GM21825 (cell line): ENCODE data around the gene HSPA12B.

ENCODE experiments used
- ATAC-seq: cut with Tn5 transposase; IDR thresholded peaks from one replicate; pipeline ENCODE4 v1.9.1; 2021; ENCODE audit warnings: mild to moderate bottlenecking, moderate library complexity; ENCODE audit not compliant: unreplicated experiment

The HSPA12B gene

DNA sequence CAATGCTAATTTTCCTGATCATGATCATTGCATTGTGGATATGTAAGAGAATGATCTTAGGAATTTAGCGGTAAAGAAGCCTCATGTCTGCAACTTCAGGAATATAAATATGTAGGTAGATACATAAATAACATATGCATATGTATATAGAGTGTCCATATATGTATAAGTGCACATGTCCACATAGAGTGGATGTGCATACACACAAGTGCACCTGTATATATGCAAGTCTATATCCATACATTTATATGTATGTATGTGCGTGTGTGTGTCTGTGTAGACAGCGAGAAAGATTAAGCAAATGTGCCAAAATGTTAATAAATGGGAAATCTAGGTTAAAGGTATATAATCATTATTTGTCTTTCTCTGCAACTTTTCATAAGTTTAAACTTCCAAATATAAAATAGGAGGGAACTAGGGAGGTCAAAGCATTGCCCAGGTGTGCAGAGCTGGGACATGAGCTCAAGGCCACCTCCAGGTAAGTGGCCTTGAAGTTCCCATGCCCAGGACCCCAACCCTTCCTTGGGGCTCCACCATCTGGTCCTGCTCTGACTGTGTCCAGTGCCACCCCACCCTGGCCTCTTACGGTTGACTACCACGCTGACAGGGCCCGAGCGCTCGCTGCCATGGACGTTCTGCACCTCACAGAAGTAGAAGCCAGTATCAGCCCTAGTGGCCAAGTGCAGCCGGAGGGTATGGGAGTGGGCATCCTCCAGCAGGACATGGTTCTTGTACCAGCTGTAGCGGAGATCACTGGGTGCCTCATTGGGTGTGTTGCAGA is 29.7 kb upstream of the HSPA12B start:
- ATAC-seq: no peak

- no peak for ATAC-seq
These were observed 28.4 kb upstream of the HSPA12B start for GRCh38 chr20:3704087-3704486.

DNA sequence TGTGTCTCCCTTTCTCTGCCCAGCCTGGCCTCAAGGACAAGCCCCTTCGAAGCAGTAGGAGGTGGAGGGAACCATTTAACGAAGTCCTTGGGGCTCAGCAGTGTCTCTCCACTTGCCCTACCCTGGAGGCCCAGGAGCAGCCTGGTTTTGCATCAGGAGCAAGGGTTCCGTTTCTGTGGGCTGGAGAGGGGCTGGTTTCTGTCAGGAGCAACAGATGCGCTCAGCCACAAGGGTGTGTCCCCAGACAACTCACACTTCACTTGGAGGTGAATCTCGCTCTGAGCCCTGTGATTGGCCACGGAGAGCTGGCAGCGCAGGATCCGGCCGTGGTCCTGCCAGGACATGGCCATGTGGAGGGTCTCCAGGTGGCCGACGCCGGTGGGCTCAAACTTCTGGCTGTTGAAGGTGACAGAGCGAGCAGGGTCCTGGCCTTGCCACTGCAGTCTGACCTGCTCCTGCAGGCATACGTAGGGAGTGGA is 27.0 kb upstream of the HSPA12B start:
- ATAC-seq: no peak

DNA sequence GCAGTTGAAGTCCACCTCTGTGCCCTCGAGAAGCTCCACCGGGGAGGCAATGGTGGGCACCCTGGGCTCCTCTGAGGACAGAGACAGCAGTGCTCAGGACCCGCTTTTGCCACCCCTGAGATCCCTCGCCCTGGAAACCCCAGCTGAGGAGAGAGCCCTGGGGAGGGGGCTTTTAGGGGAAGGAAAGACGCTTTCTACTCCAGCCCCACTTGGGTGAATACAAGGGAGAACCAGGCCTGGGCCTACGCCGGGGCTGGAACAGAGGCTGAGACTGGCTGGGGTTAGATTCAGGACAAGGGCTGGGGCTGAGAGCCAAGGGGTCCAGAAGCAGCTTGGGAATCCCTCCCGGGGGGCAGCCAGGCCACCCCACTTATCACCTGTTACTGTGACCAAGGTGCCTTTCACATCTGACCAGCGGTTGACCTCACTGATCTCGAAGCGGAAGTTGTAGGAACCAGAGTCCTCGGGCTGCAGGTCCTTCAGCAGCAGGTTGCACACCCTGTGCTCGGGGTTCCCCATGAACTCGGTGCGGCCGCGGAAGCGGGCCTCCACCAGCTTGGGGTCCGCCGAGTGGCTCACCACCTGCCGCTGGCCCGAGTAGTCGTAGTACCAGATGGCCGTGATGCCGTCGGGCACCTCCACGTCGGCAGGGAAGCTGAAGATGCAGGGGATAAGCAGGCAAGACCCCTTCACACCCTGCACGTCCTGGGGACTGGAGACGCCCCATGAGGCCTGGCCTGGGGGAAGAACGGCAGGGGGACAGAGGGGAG is 26.3 kb upstream of the HSPA12B start:
- ATAC-seq: no peak

DNA sequence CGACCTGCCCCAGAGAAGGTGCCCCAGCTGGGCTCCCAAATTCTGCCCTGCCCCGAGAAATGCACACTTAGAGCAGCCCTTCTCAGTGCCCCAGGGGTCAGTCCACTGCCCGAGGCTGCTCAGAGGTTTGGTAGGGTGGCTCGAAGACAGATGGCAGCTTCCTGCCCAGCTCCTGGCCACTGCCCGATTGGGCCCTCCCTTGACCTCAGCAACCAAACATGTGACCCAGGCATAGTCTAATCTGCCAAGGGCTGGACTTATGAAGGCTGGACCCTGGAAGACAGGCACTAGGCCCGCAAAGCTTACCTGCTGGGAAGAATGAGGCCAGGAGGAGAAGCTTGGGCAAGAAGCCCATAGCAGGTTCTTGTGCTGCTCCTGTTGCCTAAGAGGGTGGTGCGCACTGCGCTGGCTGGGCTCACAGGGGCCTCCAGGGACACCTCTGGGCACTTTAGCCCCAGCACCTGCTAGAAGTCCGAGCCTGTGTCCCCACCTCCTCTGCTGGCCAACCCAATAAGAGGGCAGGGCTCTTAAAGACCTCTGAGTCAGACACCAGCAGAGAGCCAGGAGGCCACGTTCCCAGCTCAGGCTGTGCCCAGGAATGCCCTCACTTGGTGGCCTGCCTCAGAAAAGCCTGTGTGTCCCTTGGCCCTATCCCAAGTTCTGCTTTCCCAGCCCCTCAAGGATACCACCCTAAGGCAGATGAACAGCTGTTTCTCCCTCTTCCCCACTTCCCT is 25.5 kb upstream of the HSPA12B start:
- no peak for ATAC-seq

DNA sequence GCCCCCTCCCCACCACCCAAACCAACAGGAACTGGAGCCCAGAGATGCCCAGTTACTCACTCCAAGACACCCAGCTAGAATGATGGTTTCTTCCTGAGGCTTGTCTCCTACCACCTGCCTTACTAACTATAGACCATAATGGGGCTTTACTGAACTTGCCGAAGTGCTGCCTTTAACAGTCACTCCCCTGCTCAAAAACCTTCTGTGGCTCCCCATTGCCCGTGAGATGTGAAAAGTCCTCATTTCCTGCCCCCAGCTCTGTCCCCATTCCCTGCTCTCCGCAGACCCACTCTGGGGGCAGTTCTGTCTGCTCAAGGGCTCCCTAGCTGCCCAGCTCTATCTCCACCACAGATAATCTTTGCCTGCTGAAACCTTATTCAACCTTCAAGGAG is 25.0 kb upstream of the HSPA12B start:
- no peak for ATAC-seq

- no peak for ATAC-seq
These were observed 22.4 kb upstream of the HSPA12B start for GRCh38 chr20:3710011-3710466.

DNA sequence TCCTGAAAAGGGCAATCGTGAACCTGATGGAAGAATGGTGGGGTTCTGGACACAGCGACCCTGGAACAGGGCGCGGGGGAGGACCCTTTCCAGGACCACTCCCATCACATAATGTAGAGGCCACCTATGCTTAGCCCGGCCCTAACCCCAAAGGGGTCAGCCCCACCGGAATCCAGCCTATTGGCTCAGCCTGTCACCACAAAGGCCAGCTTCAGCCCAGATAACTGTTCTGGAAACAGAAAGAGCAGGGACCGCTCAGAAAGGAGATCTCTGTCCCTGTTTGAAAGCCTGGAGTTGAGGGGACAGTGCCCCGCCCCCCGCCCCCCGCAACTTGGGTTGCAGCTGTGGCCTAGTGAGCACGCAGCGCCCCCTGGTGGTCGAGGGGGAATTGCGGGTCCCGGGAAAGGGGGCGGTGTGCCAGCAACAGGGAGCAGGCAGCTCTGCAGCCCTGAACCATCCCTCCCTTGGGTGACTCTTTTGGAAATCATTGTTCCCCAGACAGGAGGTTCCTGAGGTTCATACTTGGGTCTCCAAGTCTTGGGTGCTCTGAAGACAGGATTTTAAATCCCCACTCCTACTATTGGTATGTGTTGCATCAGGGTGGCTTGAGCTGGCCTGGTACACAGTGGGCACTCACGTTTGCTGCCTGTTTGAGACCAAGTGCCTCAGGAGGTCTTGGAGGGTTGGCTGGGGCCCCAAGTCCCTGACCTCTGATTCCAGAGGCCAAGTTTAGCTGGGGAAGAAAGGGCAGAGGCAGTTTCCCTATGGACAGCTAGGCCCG is 21.6 kb upstream of the HSPA12B start:
- no peak for ATAC-seq

DNA sequence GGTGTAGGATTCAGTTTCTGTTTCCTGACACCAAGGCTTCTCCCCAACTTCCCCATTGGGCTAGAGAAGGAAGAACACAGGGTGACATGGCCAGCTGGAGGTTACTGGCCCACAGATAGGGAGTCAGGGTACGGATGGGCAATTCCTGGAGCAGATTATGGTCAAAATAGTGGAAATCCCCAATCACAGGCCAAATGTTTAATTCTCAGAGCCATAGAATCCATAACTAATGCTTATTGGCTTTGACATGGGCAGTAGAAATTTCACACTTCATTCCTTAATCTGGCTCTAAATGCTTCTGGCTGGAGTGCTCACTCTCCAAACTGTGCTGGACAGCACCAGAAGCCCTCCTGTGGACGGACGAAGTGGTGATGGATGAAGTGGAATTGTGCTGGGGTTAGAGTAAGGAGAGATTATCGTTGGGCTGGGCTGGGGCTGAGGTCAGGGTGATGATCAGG is 21.0 kb upstream of the HSPA12B start:
- ATAC-seq: no peak

- ATAC-seq: no peak
These were observed 20.1 kb upstream of the HSPA12B start, which contains the start of gene SIGLEC1 for GRCh38 chr20:3712279-3712873. Gene SIGLEC1 (minus strand): TSS chr20:3712600. CDS start chr20:3707128, 5,472 bp downstream.

- ATAC-seq: no peak
These were observed 18.4 kb upstream of the HSPA12B start for GRCh38 chr20:3714092-3714491.

GRCh38 chr20:3716195-3716834 is 16.2 kb upstream of the HSPA12B start:
- no peak for ATAC-seq

GRCh38 chr20:3719046-3719445 is 13.4 kb upstream of the HSPA12B start:
- no peak for ATAC-seq

GRCh38 chr20:3720068-3720467 is 12.4 kb upstream of the HSPA12B start:
- ATAC-seq: no peak

GRCh38 chr20:3720626-3721025 is 11.9 kb upstream of the HSPA12B start:
- no peak for ATAC-seq

GRCh38 chr20:3721912-3722311 is 10.6 kb upstream of the HSPA12B start:
- no peak for ATAC-seq

- ATAC-seq: no peak
These were observed 9.2 kb upstream of the HSPA12B start for GRCh38 chr20:3723284-3723683.

- no peak for ATAC-seq
These were observed 8.1 kb upstream of the HSPA12B start for GRCh38 chr20:3724356-3724755.

DNA sequence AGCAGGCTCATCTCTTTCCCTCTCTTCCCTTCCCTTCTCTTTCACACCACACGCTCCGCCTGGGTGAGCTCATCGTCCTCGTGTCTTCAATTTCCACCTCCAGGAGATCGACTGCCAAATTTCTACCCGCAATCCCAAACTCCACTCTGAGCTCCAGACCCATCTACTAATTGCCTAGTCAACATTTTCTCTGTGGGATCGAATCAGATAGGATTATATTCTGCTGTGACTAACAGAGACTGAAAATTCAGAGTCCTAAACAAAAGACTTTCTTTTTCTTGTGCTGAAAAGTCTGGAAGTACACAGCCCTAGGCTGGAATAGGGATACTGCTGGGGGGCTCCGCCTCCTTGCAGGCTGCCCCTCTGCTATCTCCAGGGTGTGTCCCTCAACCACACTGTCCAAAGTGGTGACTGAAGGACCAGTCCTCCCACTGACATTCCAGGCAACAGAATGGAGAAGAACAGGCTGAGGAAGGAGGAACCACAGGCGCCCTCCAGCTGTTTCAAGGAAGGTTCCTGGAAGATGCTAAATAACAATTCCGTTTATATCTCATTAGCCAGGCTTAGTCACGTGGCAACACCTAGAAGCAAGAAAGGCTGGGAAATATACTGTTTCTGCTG is 5.0 kb upstream of the HSPA12B start:
- no peak for ATAC-seq
